Stimulated activated CD8-positive, alpha-beta memory T cell treated with anti-CD3 and anti-CD28 coated beads, Interleukin-15, amount 100 ng/mL, for 24 hours (primary cell): ENCODE data around the gene PRORP.
"Not testable (repeated sequence)": the region's sequence is repeated elsewhere in the genome, so short reads cannot be mapped to it uniquely, and the experiment has no call there.

Experiments
- DNase-seq: peaks from one replicate; pipeline ENCODE4 v3.0.0-alpha.2; 2020; ENCODE audit warnings: low read depth

PRORP gene

GRCh38 chr14:35121887-35122695, at the start of gene PRORP, which contains the start of gene PPP2R3C:
PRORP (plus strand) TSS chr14:35122552; CDS start chr14:35123246, 694 bp downstream.
PPP2R3C (minus strand) TSS chr14:35121990; CDS start chr14:35121959, 31 bp downstream.
- DNase-seq = peak; percentile 57

GRCh38 chr14:35073486-35073885, 48.9 kb upstream of the PRORP start:
- DNase-seq = no peak

- DNase-seq = no peak
Observed at GRCh38 chr14:35078082-35078481, 44.3 kb upstream of the PRORP start.

- no peak for DNase-seq
Observed at GRCh38 chr14:35079742-35080141, 42.6 kb upstream of the PRORP start.

- no peak for DNase-seq
Observed at GRCh38 chr14:35083530-35084150, 38.7 kb upstream of the PRORP start.

GRCh38 chr14:35085441-35085840, 36.9 kb upstream of the PRORP start:
- no peak for DNase-seq

- no peak for DNase-seq
Observed at GRCh38 chr14:35088514-35088913, 33.8 kb upstream of the PRORP start.

GRCh38 chr14:35094645-35095044, 27.7 kb upstream of the PRORP start:
- DNase-seq = not testable (repeated sequence)

GRCh38 chr14:35107866-35108265, 14.5 kb upstream of the PRORP start:
- no peak for DNase-seq

GRCh38 chr14:35112641-35113040, 9.7 kb upstream of the PRORP start:
- DNase-seq = no peak

- no peak for DNase-seq
Observed at GRCh38 chr14:35113308-35113950, 8.9 kb upstream of the PRORP start.

GRCh38 chr14:35114036-35114435, 8.3 kb upstream of the PRORP start:
- no peak for DNase-seq

- DNase-seq = no peak
Observed at GRCh38 chr14:35116242-35116641, 6.1 kb upstream of the PRORP start.

- no peak for DNase-seq
Observed at GRCh38 chr14:35117112-35117511, 5.2 kb upstream of the PRORP start.

- DNase-seq = no peak
Observed at GRCh38 chr14:35121026-35121886, 1.1 kb upstream of the PRORP start.

GRCh38 chr14:35122696-35123387, 490 bp downstream of the PRORP start:
- peak; percentile 6 for DNase-seq

GRCh38 chr14:35123388-35123703, 994 bp downstream of the PRORP start:
- DNase-seq = no peak

GRCh38 chr14:35124127-35124526, 1.8 kb downstream of the PRORP start:
- no peak for DNase-seq

GRCh38 chr14:35133542-35134328, 11.4 kb downstream of the PRORP start:
- DNase-seq = no peak

GRCh38 chr14:35134329-35135123, 12.2 kb downstream of the PRORP start:
- no peak for DNase-seq
